Progenitor cell of endocrine pancreas (in vitro differentiated cells): ENCODE results near the gene MKKS. TPM values are rescaled to one million over a fixed set of nuclear protein-coding genes. Genes with fewer than 3 reads are reported as not detected.

Experiments
- DNase-seq: peaks from one replicate; pipeline ENCODE4 v3.0.0; 2021; ENCODE audit warnings: low spot score; ENCODE audit not compliant: unreplicated experiment
- H3K27ac Mint-ChIP-seq: 2 replicates; pipeline ENCODE4 v1.8.0; 2021; ENCODE audit warnings: mild to moderate bottlenecking, moderate library complexity, mixed read lengths
- H3K27me3 Mint-ChIP-seq: 2 replicates; pipeline ENCODE4 v1.8.0; 2021; ENCODE audit warnings: mixed read lengths
- H3K36me3 Mint-ChIP-seq: 2 replicates; pipeline ENCODE4 v1.8.0; 2022; ENCODE audit warnings: mixed read lengths; ENCODE audit not compliant: insufficient read depth
- H3K4me1 Mint-ChIP-seq: 2 replicates; pipeline ENCODE4 v1.8.0; 2021; ENCODE audit warnings: low read depth, mixed read lengths
- H3K4me3 Mint-ChIP-seq: 2 replicates; pipeline ENCODE4 v1.8.0; 2021; ENCODE audit warnings: low read depth, mild to moderate bottlenecking, moderate library complexity, mixed read lengths
- H3K9me3 Mint-ChIP-seq: 2 replicates; pipeline ENCODE4 v1.8.0; 2021; ENCODE audit warnings: low read depth, mixed read lengths
- CTCF ChIP-seq: fragments of 200-600 bp; sonication (generic); IDR thresholded peaks from one replicate; pipeline ENCODE4 v1.5.0; 2021; ENCODE audit warnings: antibody characterized with exemption, mild to moderate bottlenecking; ENCODE audit not compliant: unreplicated experiment
- total RNA-seq: library from RNA; stranded (reverse); gene quantifications from 2 replicates; pipeline ENCODE4 v1.2.1, GENCODE V29; 2021

Gene MKKS
- total RNA-seq, 1 donor from 2014 or later, result 17.8 TPM

GRCh38 chr20:10387686-10388085 lies 46.3 kb downstream of the MKKS start:
- H3K9me3 Mint-ChIP-seq, result peaks cover 3% of the 10 kb centered on the region
- H3K27ac Mint-ChIP-seq, result no peak overlapping the region
- no peaks in the 10 kb centered on the region for H3K36me3 Mint-ChIP-seq
- H3K4me1 Mint-ChIP-seq, result peaks cover 8% of the 10 kb centered on the region
- no peaks in the 10 kb centered on the region for H3K27me3 Mint-ChIP-seq
- no peak overlapping the region for H3K4me3 Mint-ChIP-seq
- TF ChIP-seq CTCF, result no peak
- DNase-seq, result no peak

GRCh38 chr20:10385850-10386544 lies 48.0 kb downstream of the MKKS start:
- Mint-ChIP-seq H3K4me1 (peaks cover 8% of the 10 kb centered on the region), H3K9me3 (no peaks in the 10 kb centered on the region), H3K27me3 (no peaks in the 10 kb centered on the region)

GRCh38 chr20:10381477-10381876 lies 52.5 kb downstream of the MKKS start:
- peaks cover 8% of the 10 kb centered on the region for H3K9me3 Mint-ChIP-seq
- no peak overlapping the region for H3K27ac Mint-ChIP-seq
- H3K27me3 Mint-ChIP-seq, result no peaks in the 10 kb centered on the region
- no peak for DNase-seq
- H3K36me3 Mint-ChIP-seq, result peaks cover 2% of the 10 kb centered on the region
- no peaks in the 10 kb centered on the region for H3K4me1 Mint-ChIP-seq
- no peak overlapping the region for H3K4me3 Mint-ChIP-seq
- no peak for TF ChIP-seq CTCF

More at GRCh38 chr20:10385850-10386544, 48.0 kb downstream of the MKKS start:
- Mint-ChIP-seq H3K36me3 (no peaks in the 10 kb centered on the region), H3K27ac (no peak overlapping the region), H3K4me3 (no peak overlapping the region)
- TF ChIP-seq CTCF, result no peak
- DNase-seq, result no peak

GRCh38 chr20:10379761-10380160 lies 54.3 kb downstream of the MKKS start:
- Mint-ChIP-seq H3K27ac (no peak overlapping the region), H3K4me1 (no peaks in the 10 kb centered on the region), H3K9me3 (peaks cover 17% of the 10 kb centered on the region), H3K4me3 (no peak overlapping the region), H3K36me3 (peaks cover 3% of the 10 kb centered on the region), H3K27me3 (no peaks in the 10 kb centered on the region)
- no peak for TF ChIP-seq CTCF
- DNase-seq, result no peak

GRCh38 chr20:10376270-10377075 lies 57.5 kb downstream of the MKKS start:
- H3K27me3 Mint-ChIP-seq, result no peaks in the 10 kb centered on the region
- peaks cover 1% of the 10 kb centered on the region for H3K4me1 Mint-ChIP-seq
- H3K27ac Mint-ChIP-seq, result no peak overlapping the region
- TF ChIP-seq CTCF, result no peak
- DNase-seq, result no peak
- no peak overlapping the region for H3K4me3 Mint-ChIP-seq
- H3K9me3 Mint-ChIP-seq, result peaks cover 28% of the 10 kb centered on the region
- H3K36me3 Mint-ChIP-seq, result peaks cover 8% of the 10 kb centered on the region
